ENCODE results near the gene NRXN3. TPM values are rescaled to one million over a fixed set of nuclear protein-coding genes. Genes with fewer than 3 reads are reported as not detected.

Gene NRXN3
- polyA plus RNA-seq, 1 experiment = 7.0 TPM

- ChIA-PET POLR2A (no interaction called here), CTCF (interaction anchor here (0.9 to 1.1 kb wide), 2 partner anchors 10 to 17 kb away, joined by 3 read pairs; no protein-coding TSS in a partner anchor)
- H3K27me3 ChIP-seq (ENCODE audit: control insufficient read depth, insufficient read depth, low read length) = no peaks in the 10 kb centered on the region
- H3K36me3 ChIP-seq (ENCODE audit: control insufficient read depth, insufficient read depth, low read length) = no peaks in the 10 kb centered on the region
- TF ChIP-seq CTCF (IDR thresholded peaks at IDR 0.05; ENCODE audit: insufficient read depth, low read depth, low read length) = no peak
- H3K4me3 ChIP-seq (ENCODE audit: low read depth, low read length) = no peak overlapping the region
- no peak for DNase-seq (ENCODE audit: low read depth)
Measured at GRCh38 chr14:79602045-79602444, 1431.9 kb downstream of the NRXN3 start.

- Histone ChIP-seq H3K36me3 (ENCODE audit: control insufficient read depth, insufficient read depth, low read length) (no peaks in the 10 kb centered on the region), H3K4me3 (ENCODE audit: low read depth, low read length) (no peak overlapping the region), H3K27me3 (ENCODE audit: control insufficient read depth, insufficient read depth, low read length) (no peaks in the 10 kb centered on the region)
- ChIA-PET CTCF (interaction anchor here (0.9 kb wide), 2 partner anchors 18 to 27 kb away, joined by 3 read pairs; no protein-coding TSS in a partner anchor), POLR2A (no interaction called here)
- DNase-seq (ENCODE audit: low read depth) = no peak
- no peak for TF ChIP-seq CTCF (IDR thresholded peaks at IDR 0.05; ENCODE audit: insufficient read depth, low read depth, low read length)
Measured at GRCh38 chr14:79602742-79603141, 1432.6 kb downstream of the NRXN3 start.

GRCh38 chr14:79605849-79606248 is 1435.7 kb downstream of the NRXN3 start:
- ChIA-PET POLR2A (no interaction called here), CTCF (no interaction called here)
- DNase-seq (ENCODE audit: low read depth) = no peak

GRCh38 chr14:79608446-79608845 is 1438.3 kb downstream of the NRXN3 start:
- POLR2A ChIA-PET = no interaction called here

More at GRCh38 chr14:79605849-79606248, 1435.7 kb downstream of the NRXN3 start:
- Histone ChIP-seq H3K4me3 (ENCODE audit: low read depth, low read length) (no peak overlapping the region), H3K27me3 (ENCODE audit: control insufficient read depth, insufficient read depth, low read length) (no peaks in the 10 kb centered on the region), H3K36me3 (ENCODE audit: control insufficient read depth, insufficient read depth, low read length) (no peaks in the 10 kb centered on the region)
- no peak for TF ChIP-seq CTCF (IDR thresholded peaks at IDR 0.05; ENCODE audit: insufficient read depth, low read depth, low read length)

GRCh38 chr14:79613625-79614024 is 1443.5 kb downstream of the NRXN3 start:
- CTCF ChIA-PET = interaction anchor here (0.8 to 1.1 kb wide), 2 partner anchors 11 to 12 kb away, joined by 3 read pairs; no protein-coding TSS in a partner anchor
- Histone ChIP-seq H3K36me3 (ENCODE audit: control insufficient read depth, insufficient read depth, low read length) (no peaks in the 10 kb centered on the region), H3K4me3 (ENCODE audit: low read depth, low read length) (no peak overlapping the region), H3K27me3 (ENCODE audit: control insufficient read depth, insufficient read depth, low read length) (no peaks in the 10 kb centered on the region)
- POLR2A ChIA-PET = no interaction called here
- DNase-seq (ENCODE audit: low read depth) = no peak
- no peak for TF ChIP-seq CTCF (IDR thresholded peaks at IDR 0.05; ENCODE audit: insufficient read depth, low read depth, low read length)

More at GRCh38 chr14:79608446-79608845, 1438.3 kb downstream of the NRXN3 start:
- no peak for DNase-seq (ENCODE audit: low read depth)
- no peaks in the 10 kb centered on the region for H3K36me3 ChIP-seq (ENCODE audit: control insufficient read depth, insufficient read depth, low read length)
- no peaks in the 10 kb centered on the region for H3K27me3 ChIP-seq (ENCODE audit: control insufficient read depth, insufficient read depth, low read length)
- no peak overlapping the region for H3K4me3 ChIP-seq (ENCODE audit: low read depth, low read length)
- CTCF ChIA-PET = no interaction called here
- TF ChIP-seq CTCF (IDR thresholded peaks at IDR 0.05; ENCODE audit: insufficient read depth, low read depth, low read length) = no peak

All from BJ (cell line).